Measurements from ENCODE around the gene SHF.

The SHF gene

GRCh38 chr15:45199136-45199810, 11.5 kb upstream of the SHF start:
- DNase-seq: peak; percentile 60 to 68

GRCh38 chr15:45198337-45199135, 10.8 kb upstream of the SHF start:
- DNase-seq: peak; percentile 94

GRCh38 chr15:45197512-45197911, 9.7 kb upstream of the SHF start:
- peak; percentile 23 to 45 for DNase-seq

- no peak for DNase-seq
Measured at GRCh38 chr15:45187578-45187893, 230 bp downstream of the SHF start.

GRCh38 chr15:45186771-45187577, 792 bp downstream of the SHF start:
- DNase-seq: peak in 1 of 2 experiments; percentile 23

GRCh38 chr15:45185903-45186770, 1.6 kb downstream of the SHF start:
- DNase-seq: peak in 1 of 2 experiments; percentile 27

- no peak for DNase-seq
Measured at GRCh38 chr15:45185069-45185779, 2.5 kb downstream of the SHF start.

GRCh38 chr15:45184562-45185041, 3.2 kb downstream of the SHF start:
- DNase-seq: no peak

- DNase-seq: no peak
Measured at GRCh38 chr15:45183511-45183910, 4.3 kb downstream of the SHF start.

GRCh38 chr15:45182996-45183395, 4.8 kb downstream of the SHF start:
- peak in 1 of 2 experiments; percentile 17 for DNase-seq

GRCh38 chr15:45181491-45182285, 6.1 kb downstream of the SHF start:
- DNase-seq: no peak

- DNase-seq: no peak
Measured at GRCh38 chr15:45180648-45181436, 6.9 kb downstream of the SHF start.

- no peak for DNase-seq
Measured at GRCh38 chr15:45180201-45180600, 7.6 kb downstream of the SHF start.

GRCh38 chr15:45179221-45179985, 8.4 kb downstream of the SHF start:
- DNase-seq: peak; percentile 30 to 58

GRCh38 chr15:45177285-45177684, 10.5 kb downstream of the SHF start:
- DNase-seq: no peak

GRCh38 chr15:45174577-45174976, 13.2 kb downstream of the SHF start:
- no peak for DNase-seq

GRCh38 chr15:45174069-45174468, 13.7 kb downstream of the SHF start:
- DNase-seq: no peak

GRCh38 chr15:45171912-45172311, 15.9 kb downstream of the SHF start:
- no peak for DNase-seq
